Esophagus squamous epithelium (tissue), 5 donors: ENCODE measurements around the gene OPCML. TPM values are rescaled to one million over a fixed set of nuclear protein-coding genes. Genes with fewer than 3 reads are reported as not detected.

Experiments used
- DNase-seq: peaks from one replicate; lab custom pipeline; 2025; lab: John Stamatoyannopoulos, UW
- H3K27ac ChIP-seq, 4 donors: fragments of 200-600 bp; sonication (generic); one replicate each; pipeline ENCODE4 v1.5.1; 2016 to 2019; ENCODE audit warnings: mild to moderate bottlenecking in 1 of 4
- H3K27me3 ChIP-seq, 4 donors: fragments of 200-600 bp; sonication (generic); 1 replicate in 3 of 4; 2 replicates in 1 of 4; pipeline versions ENCODE4 v1.5.1 to v1.6.0; 2017 to 2021; ENCODE audit warnings: antibody characterized with exemption in 1 of 4
- H3K36me3 ChIP-seq, 3 donors: fragments of 200-600 bp; sonication (generic); one replicate each; pipeline ENCODE4 v1.5.1; 2016 to 2019
- H3K4me1 ChIP-seq, 3 donors: fragments of 200-600 bp; sonication (generic); one replicate each; pipeline ENCODE4 v1.5.1; 2017 to 2019
- H3K4me3 ChIP-seq, 4 donors: fragments of 200-600 bp; sonication (generic); 1 replicate in 3 of 4; 2 replicates in 1 of 4; pipeline ENCODE4 v1.5.1; 2016 to 2019; ENCODE audit warnings: mild to moderate bottlenecking in 2 of 4, moderate library complexity in 1 of 4
- H3K9me3 ChIP-seq, 3 donors: fragments of 200-600 bp; sonication (generic); one replicate each; pipeline ENCODE4 v1.5.1; 2016 to 2019
- CTCF ChIP-seq, 6 experiments: fragments of 450-650 bp in 4 of 6; fragments of 200-600 bp in 2 of 6; sonication (generic) in 2 of 6; IDR thresholded peaks; one replicate each; pipeline ENCODE4 v1.5.1; 2016 to 2019; ENCODE audit warnings: antibody characterized with exemption in 6 of 6, mild to moderate bottlenecking in 4 of 6, moderate library complexity in 4 of 6
- POLR2A ChIP-seq, 4 donors: fragments of 450-650 bp; IDR thresholded peaks; one replicate each; pipeline ENCODE4 v1.6.1; 2017; ENCODE audit warnings: antibody characterized with exemption in 4 of 4, mild to moderate bottlenecking in 4 of 4, moderate library complexity in 3 of 4
- WGBS, 2 donors: methylation state at CpG; one replicate each; pipeline ENCODE4 v1.1.5; 2018; 5-methylcytosine and 5-hydroxymethylcytosine counted together
- intact Hi-C: fragments of 100-400 bp; cut with DNase I; formaldehyde crosslinking; loops from one replicate; pipeline ENCODE4 v1.15.0; 2022
- total RNA-seq, 4 donors: library from RNA; depleted of rRNA; stranded (reverse); fragments of >200 nt; gene quantifications; one replicate each; pipeline ENCODE4 v1.1.0, GENCODE V29; 2016
- donor health status: DM: yes; HTN: yes; CAD: no.

The OPCML gene
- total RNA-seq, 4 donors from 2014 or later, result under 0.01 TPM; not detected in 3

DNA sequence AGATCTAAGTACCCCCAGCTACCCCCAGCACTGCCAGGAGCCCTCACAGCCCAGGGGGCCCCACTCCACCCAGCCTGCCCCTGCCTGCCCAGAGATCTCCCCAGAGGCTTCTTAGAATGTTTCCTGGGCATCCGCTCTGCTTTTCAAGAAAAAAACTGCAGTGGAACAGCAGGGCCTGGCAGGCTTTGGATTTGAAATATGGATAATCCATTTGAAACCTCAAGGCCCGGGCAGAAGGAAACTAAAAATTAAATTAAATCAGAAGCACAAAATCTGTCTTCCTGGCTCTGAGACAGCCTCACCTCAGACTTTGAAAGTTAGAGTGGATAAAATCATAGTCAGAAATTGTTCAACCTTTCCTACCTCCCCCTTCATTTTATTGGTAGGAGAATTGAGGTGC, 273.6 kb downstream of the OPCML start:
- intact Hi-C loops, result no loop called here
- Histone ChIP-seq H3K36me3 (no peaks in the 10 kb centered on the region), H3K27me3 (no peaks in the 10 kb centered on the region), H3K4me3 (no peak overlapping the region), H3K27ac (no peak overlapping the region), H3K9me3 (no peaks in the 10 kb centered on the region), H3K4me1 (no peaks in the 10 kb centered on the region)
- DNase-seq, result no peak
- WGBS, 2 donors, result 63 to 75% methylated on average over 1 of the region's 2 CpGs
- TF ChIP-seq POLR2A (IDR thresholded peaks at IDR 0.05), result no peak
- no peak for TF ChIP-seq CTCF (IDR thresholded peaks at IDR 0.05)

DNA sequence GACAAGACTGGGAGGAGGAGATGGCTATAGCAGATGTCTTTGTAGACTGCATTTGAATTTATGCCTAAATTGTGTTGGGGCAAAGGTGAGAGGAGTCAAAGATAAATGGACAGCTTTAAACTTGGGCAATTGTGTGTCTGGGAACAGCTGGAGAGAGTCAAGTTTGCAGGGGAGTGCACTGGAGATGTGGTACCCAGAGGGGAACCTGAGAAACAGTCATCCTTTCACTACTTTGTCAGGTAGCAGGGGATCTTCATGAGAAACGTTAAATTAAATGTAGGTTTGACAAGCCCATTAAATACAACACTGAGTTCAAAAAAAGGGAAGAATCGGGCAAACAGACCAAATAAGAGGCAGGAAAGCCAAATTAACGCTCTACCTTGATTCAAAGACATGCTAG, 277.7 kb downstream of the OPCML start:
- intact Hi-C loops, result no loop called here
- H3K9me3 ChIP-seq, result no peaks in the 10 kb centered on the region
- 65 to 66% methylated on average over 3 of the region's 3 CpGs for WGBS, 2 donors
- DNase-seq, result no peak
- no peak overlapping the region for H3K4me3 ChIP-seq
- H3K27ac ChIP-seq, result no peak overlapping the region
- no peaks in the 10 kb centered on the region for H3K27me3 ChIP-seq
- no peaks in the 10 kb centered on the region for H3K36me3 ChIP-seq
- H3K4me1 ChIP-seq, result no peaks in the 10 kb centered on the region
- TF ChIP-seq POLR2A (IDR thresholded peaks at IDR 0.05) (no peak), CTCF (IDR thresholded peaks at IDR 0.05) (no peak)

GRCh38 chr11:133253570-133253969, 278.7 kb downstream of the OPCML start:
- no peaks in the 10 kb centered on the region for H3K36me3 ChIP-seq

DNA sequence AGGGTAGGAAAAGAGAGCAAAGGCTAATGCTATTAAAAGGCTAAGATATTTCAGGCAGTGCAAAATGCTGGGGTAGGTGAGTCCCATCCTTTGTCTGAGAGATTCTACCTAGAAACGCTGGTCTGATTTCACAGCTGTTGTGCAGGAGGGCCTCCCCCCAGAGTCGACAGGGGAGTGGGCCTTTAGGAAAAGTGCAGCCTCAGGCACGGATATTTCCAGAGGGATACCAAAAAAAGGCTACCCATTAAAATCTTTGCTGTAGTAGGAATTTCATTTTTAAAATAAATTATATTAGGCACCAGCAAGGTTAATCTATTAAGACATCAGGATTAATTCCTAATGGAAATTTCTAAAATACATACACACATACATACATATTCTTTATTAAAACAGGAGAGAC, 280.5 kb downstream of the OPCML start:
- Histone ChIP-seq H3K27me3 (no peaks in the 10 kb centered on the region), H3K36me3 (no peaks in the 10 kb centered on the region), H3K27ac (no peak overlapping the region), H3K4me1 (no peaks in the 10 kb centered on the region), H3K9me3 (no peaks in the 10 kb centered on the region), H3K4me3 (no peak overlapping the region)
- no peak for DNase-seq
- intact Hi-C loops, result no loop called here
- no peak for TF ChIP-seq CTCF (IDR thresholded peaks at IDR 0.05)
- no peak for TF ChIP-seq POLR2A (IDR thresholded peaks at IDR 0.05)
- WGBS, 2 donors, result 61 to 65% methylated on average over 3 of the region's 3 CpGs

More at GRCh38 chr11:133253570-133253969, 278.7 kb downstream of the OPCML start:
- Histone ChIP-seq H3K9me3 (no peaks in the 10 kb centered on the region), H3K27me3 (no peaks in the 10 kb centered on the region), H3K4me3 (no peak overlapping the region), H3K4me1 (no peaks in the 10 kb centered on the region), H3K27ac (no peak overlapping the region)
- 51 to 74% methylated on average over 3 of the region's 3 CpGs for WGBS, 2 donors
- DNase-seq, result no peak
- intact Hi-C loops, result no loop called here
- TF ChIP-seq CTCF (IDR thresholded peaks at IDR 0.05) (no peak), POLR2A (IDR thresholded peaks at IDR 0.05) (no peak)

GRCh38 chr11:133249530-133249929, 282.8 kb downstream of the OPCML start:
- 67 to 81% methylated on average over 6 of the region's 6 CpGs for WGBS, 2 donors
- intact Hi-C loops, result no loop called here
- Histone ChIP-seq H3K4me1 (no peaks in the 10 kb centered on the region), H3K4me3 (no peak overlapping the region), H3K27me3 (no peaks in the 10 kb centered on the region), H3K36me3 (no peaks in the 10 kb centered on the region), H3K27ac (no peak overlapping the region), H3K9me3 (no peaks in the 10 kb centered on the region)
- TF ChIP-seq CTCF (IDR thresholded peaks at IDR 0.05) (no peak), POLR2A (IDR thresholded peaks at IDR 0.05) (no peak)
- no peak for DNase-seq
